NOMO-1 treated with DMSO at 0.1 percent for 48 hours (cell line): ENCODE data around the gene NTMT1.
"Not testable (repeated sequence)": the region's sequence is repeated elsewhere in the genome, so short reads cannot be mapped to it uniquely, and the experiment has no call there.

Experiments
- DNase-seq: peaks from one replicate; lab custom pipeline; 2025; ENCODE audit not compliant: unreplicated experiment; lab: John Stamatoyannopoulos, UW

The NTMT1 gene

GRCh38 chr9:129649726-129650679, 24.0 kb downstream of the NTMT1 start:
- DNase-seq, result no peak

- no peak for DNase-seq
Observed at GRCh38 chr9:129650680-129651235, 24.8 kb downstream of the NTMT1 start.

GRCh38 chr9:129653823-129654553, 28.0 kb downstream of the NTMT1 start:
- no peak for DNase-seq

- no peak for DNase-seq
Observed at GRCh38 chr9:129654554-129655040, 28.6 kb downstream of the NTMT1 start.

GRCh38 chr9:129655154-129655553, 29.2 kb downstream of the NTMT1 start:
- no peak for DNase-seq

GRCh38 chr9:129655696-129656095, 29.7 kb downstream of the NTMT1 start:
- no peak for DNase-seq

GRCh38 chr9:129656795-129657390, 30.9 kb downstream of the NTMT1 start:
- no peak for DNase-seq

- no peak for DNase-seq
Observed at GRCh38 chr9:129661029-129661428, 35.1 kb downstream of the NTMT1 start.

- not testable (repeated sequence) for DNase-seq
Observed at GRCh38 chr9:129662239-129662638, 36.3 kb downstream of the NTMT1 start.

- DNase-seq, result no peak
Observed at GRCh38 chr9:129664746-129665388, 38.9 kb downstream of the NTMT1 start.

- DNase-seq, result no peak
Observed at GRCh38 chr9:129665389-129665775, 39.4 kb downstream of the NTMT1 start, which contains the start of gene PRRX2. Gene PRRX2 (plus strand): TSS chr9:129665647. CDS start chr9:129665868, 221 bp downstream.

- DNase-seq, result no peak
Observed at GRCh38 chr9:129665814-129666520, 40.0 kb downstream of the NTMT1 start.

GRCh38 chr9:129666575-129666974, 40.6 kb downstream of the NTMT1 start:
- no peak for DNase-seq

GRCh38 chr9:129667378-129667777, 41.4 kb downstream of the NTMT1 start:
- DNase-seq, result no peak

GRCh38 chr9:129667850-129668249, 41.9 kb downstream of the NTMT1 start:
- DNase-seq, result no peak

- DNase-seq, result no peak
Observed at GRCh38 chr9:129669141-129669718, 43.3 kb downstream of the NTMT1 start.

GRCh38 chr9:129669946-129670345, 44.0 kb downstream of the NTMT1 start:
- no peak for DNase-seq

- no peak for DNase-seq
Observed at GRCh38 chr9:129671065-129671464, 45.1 kb downstream of the NTMT1 start.

GRCh38 chr9:129671519-129671918, 45.6 kb downstream of the NTMT1 start:
- DNase-seq, result no peak

GRCh38 chr9:129672702-129673101, 46.7 kb downstream of the NTMT1 start:
- DNase-seq, result no peak
